ENCODE data around the gene LACTB. TPM values are rescaled to one million over a fixed set of nuclear protein-coding genes. Genes with fewer than 3 reads are reported as not detected.
"Not testable (repeated sequence)": the region's sequence is repeated elsewhere in the genome, so short reads cannot be mapped to it uniquely, and the experiment has no call there.

The LACTB gene
- total and polyA plus RNA-seq, 2 donors (not counting 1 experiment from before 2014, with no cell fraction given) = 29.2 to 42.8 TPM

DNA sequence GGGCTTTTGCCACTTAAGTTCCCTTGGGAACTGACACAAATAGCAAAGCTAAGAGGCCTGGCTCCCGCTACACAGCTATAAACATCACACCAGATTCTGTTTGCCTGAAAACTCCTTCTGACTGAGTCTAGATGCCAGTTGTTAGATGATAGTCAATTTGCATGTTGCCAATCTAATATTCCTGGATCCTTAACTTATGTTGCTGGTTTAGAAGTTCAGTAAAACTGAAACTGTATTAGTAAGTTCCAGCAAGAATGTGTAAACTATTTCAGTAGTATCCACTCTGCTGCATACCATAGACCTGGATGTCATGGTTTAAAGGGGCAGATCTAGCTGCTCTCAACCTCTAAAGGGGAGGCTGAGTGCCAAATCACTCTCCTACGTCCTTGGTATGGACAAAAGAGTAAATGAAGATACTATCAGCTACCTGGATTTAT is 27.1 kb upstream of the LACTB start:
- DNase-seq (ENCODE audit: low read depth in 2 of 2) = peak; percentile 59 to 87
- peak overlapping the region; percentile 59 for H3K27ac ChIP-seq (ENCODE audit: insufficient read depth, low read length)
- H3K79me2 ChIP-seq (ENCODE audit: control insufficient read depth, insufficient read depth, low read length) = no peaks in the 10 kb centered on the region
- no peaks in the 10 kb centered on the region for H3K9me3 ChIP-seq (ENCODE audit: control insufficient read depth, insufficient read depth, low read depth, low read length)
- no peak overlapping the region for H3K9ac ChIP-seq (ENCODE audit: insufficient read depth, low read length)
- no peak overlapping the region for H2AFZ ChIP-seq (ENCODE audit: low read length)
- H3K4me3 ChIP-seq (replicated peaks in 1 of 4; ENCODE audit: control extremely low read depth in 1 of 4, insufficient read depth in 1 of 4, low read depth in 3 of 4, low read length in 4 of 4) = no peak overlapping the region
- TF ChIP-seq, protein P1, sequence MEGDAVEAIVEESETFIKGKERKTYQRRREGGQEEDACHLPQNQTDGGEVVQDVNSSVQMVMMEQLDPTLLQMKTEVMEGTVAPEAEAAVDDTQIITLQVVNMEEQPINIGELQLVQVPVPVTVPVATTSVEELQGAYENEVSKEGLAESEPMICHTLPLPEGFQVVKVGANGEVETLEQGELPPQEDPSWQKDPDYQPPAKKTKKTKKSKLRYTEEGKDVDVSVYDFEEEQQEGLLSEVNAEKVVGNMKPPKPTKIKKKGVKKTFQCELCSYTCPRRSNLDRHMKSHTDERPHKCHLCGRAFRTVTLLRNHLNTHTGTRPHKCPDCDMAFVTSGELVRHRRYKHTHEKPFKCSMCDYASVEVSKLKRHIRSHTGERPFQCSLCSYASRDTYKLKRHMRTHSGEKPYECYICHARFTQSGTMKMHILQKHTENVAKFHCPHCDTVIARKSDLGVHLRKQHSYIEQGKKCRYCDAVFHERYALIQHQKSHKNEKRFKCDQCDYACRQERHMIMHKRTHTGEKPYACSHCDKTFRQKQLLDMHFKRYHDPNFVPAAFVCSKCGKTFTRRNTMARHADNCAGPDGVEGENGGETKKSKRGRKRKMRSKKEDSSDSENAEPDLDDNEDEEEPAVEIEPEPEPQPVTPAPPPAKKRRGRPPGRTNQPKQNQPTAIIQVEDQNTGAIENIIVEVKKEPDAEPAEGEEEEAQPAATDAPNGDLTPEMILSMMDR (conservative IDR thresholded peaks at IDR 0.05 in 1 of 2, IDR thresholded peaks at IDR 0.05 in 1 of 2; ENCODE audit: low read depth in 1 of 2, low read length in 2 of 2) = no peak
- no peak for TF ChIP-seq EZH2 (IDR thresholded peaks at IDR 0.05; ENCODE audit: low read length, missing control alignments)
- peaks cover 13% of the 10 kb centered on the region for H3K4me1 ChIP-seq (ENCODE audit: control insufficient read depth, extremely low read depth, insufficient read depth, low read length)
- peak overlapping the region; percentile 79 for H3K4me2 ChIP-seq (ENCODE audit: extremely low read depth, insufficient read depth, low read length)
- H3K36me3 ChIP-seq (ENCODE audit: control insufficient read depth, insufficient read depth, low read length) = no peaks in the 10 kb centered on the region
- no peaks in the 10 kb centered on the region for H3K27me3 ChIP-seq (ENCODE audit: control insufficient read depth, insufficient read depth, low read length)
- no peaks in the 10 kb centered on the region for H4K20me1 ChIP-seq (ENCODE audit: control insufficient read depth, extremely low read depth, insufficient read depth, low read length)

DNA sequence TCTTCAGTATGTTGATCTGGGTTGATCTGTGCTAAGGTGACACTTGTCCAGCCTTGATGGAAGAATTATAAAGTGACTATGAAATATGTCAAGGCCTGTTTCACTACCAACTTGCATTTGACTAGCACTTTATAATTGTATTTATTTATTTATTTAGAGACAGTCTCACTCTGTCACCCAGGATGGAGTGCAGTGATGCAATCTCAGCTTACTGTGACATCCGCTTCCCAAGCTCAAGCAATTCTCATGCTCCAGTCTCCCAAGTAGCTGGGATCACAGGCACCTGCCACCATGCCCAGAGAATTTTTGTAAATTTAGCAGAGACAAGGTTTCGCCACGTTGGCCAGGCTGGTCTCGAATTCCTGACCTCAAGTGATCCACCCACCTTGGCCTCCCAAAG is 25.5 kb upstream of the LACTB start:
- TF ChIP-seq, protein P1 (conservative IDR thresholded peaks at IDR 0.05 in 1 of 2, IDR thresholded peaks at IDR 0.05 in 1 of 2; ENCODE audit: low read depth in 1 of 2, low read length in 2 of 2) = no peak
- TF ChIP-seq EZH2 (IDR thresholded peaks at IDR 0.05; ENCODE audit: low read length, missing control alignments) = no peak
- no peaks in the 10 kb centered on the region for H3K36me3 ChIP-seq (ENCODE audit: control insufficient read depth, insufficient read depth, low read length)
- H3K79me2 ChIP-seq (ENCODE audit: control insufficient read depth, insufficient read depth, low read length) = no peaks in the 10 kb centered on the region
- H3K4me3 ChIP-seq (replicated peaks in 1 of 4; ENCODE audit: control extremely low read depth in 1 of 4, insufficient read depth in 1 of 4, low read depth in 3 of 4, low read length in 4 of 4) = no peak overlapping the region
- no peak overlapping the region for H3K4me2 ChIP-seq (ENCODE audit: extremely low read depth, insufficient read depth, low read length)
- DNase-seq (ENCODE audit: low read depth in 2 of 2) = no peak
- no peak overlapping the region for H2AFZ ChIP-seq (ENCODE audit: low read length)
- no peaks in the 10 kb centered on the region for H3K27me3 ChIP-seq (ENCODE audit: control insufficient read depth, insufficient read depth, low read length)
- H4K20me1 ChIP-seq (ENCODE audit: control insufficient read depth, extremely low read depth, insufficient read depth, low read length) = no peaks in the 10 kb centered on the region
- no peak overlapping the region for H3K9ac ChIP-seq (ENCODE audit: insufficient read depth, low read length)
- H3K9me3 ChIP-seq (ENCODE audit: control insufficient read depth, insufficient read depth, low read depth, low read length) = no peaks in the 10 kb centered on the region
- H3K27ac ChIP-seq (ENCODE audit: insufficient read depth, low read length) = no peak overlapping the region
- H3K4me1 ChIP-seq (ENCODE audit: control insufficient read depth, extremely low read depth, insufficient read depth, low read length) = peaks cover 9% of the 10 kb centered on the region

DNA sequence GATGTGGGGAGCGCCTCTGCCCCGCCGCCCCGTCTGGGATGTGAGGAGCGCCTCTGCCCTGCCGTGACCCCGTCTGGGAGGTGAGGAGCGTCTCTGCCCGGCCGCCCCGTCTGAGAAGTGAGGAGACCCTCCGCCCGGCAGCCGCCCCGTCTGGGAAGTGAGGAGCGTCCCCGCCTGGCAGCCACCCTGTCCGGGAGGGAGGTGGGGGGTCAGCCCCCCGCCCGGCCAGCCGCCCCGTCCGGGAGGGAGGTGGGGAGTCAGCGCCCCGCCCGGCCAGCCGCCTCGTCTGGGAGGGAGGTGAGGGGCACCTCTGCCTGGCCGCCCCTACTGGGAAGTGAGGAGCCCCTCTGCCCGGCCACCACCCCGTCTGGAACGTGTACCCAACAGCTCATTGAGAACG is 22.8 kb upstream of the LACTB start:
- not testable (repeated sequence) for H3K4me2 ChIP-seq (ENCODE audit: extremely low read depth, insufficient read depth, low read length)

DNA sequence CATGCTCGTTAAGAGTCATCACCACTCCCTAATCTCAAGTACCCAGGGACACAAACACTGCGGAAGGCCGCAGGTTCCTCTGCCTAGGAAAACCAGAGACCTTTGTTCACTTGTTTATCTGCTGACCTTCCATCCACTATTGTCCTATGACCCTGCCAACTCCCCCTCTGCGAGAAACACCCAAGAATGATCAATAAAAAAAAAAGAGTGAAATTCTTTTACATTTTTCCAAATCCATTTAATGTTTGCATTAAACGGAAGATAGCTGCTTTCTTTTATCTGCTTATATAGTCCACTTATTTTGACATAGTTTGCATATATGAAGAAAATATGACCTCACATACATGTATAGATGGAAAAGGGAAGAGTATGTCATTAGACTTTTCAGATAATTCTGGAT is 22.1 kb upstream of the LACTB start:
- H3K9me3 ChIP-seq (ENCODE audit: control insufficient read depth, insufficient read depth, low read depth, low read length); H3K79me2 ChIP-seq (ENCODE audit: control insufficient read depth, insufficient read depth, low read length); DNase-seq (ENCODE audit: low read depth in 2 of 2); H3K4me1 ChIP-seq (ENCODE audit: control insufficient read depth, extremely low read depth, insufficient read depth, low read length); H3K9ac ChIP-seq (ENCODE audit: insufficient read depth, low read length); H3K36me3 ChIP-seq (ENCODE audit: control insufficient read depth, insufficient read depth, low read length); H3K4me2 ChIP-seq (ENCODE audit: extremely low read depth, insufficient read depth, low read length); H3K27ac ChIP-seq (ENCODE audit: insufficient read depth, low read length); H2AFZ ChIP-seq (ENCODE audit: low read length); H3K27me3 ChIP-seq (ENCODE audit: control insufficient read depth, insufficient read depth, low read length); H3K4me3 ChIP-seq (replicated peaks in 1 of 4; ENCODE audit: control extremely low read depth in 1 of 4, insufficient read depth in 1 of 4, low read depth in 3 of 4, low read length in 4 of 4); H4K20me1 ChIP-seq (ENCODE audit: control insufficient read depth, extremely low read depth, insufficient read depth, low read length): not testable (repeated sequence)

More for the DNA sequence above, 22.8 kb upstream of the LACTB start:
- H3K9me3 ChIP-seq (ENCODE audit: control insufficient read depth, insufficient read depth, low read depth, low read length); H3K4me1 ChIP-seq (ENCODE audit: control insufficient read depth, extremely low read depth, insufficient read depth, low read length); H3K36me3 ChIP-seq (ENCODE audit: control insufficient read depth, insufficient read depth, low read length); H3K27ac ChIP-seq (ENCODE audit: insufficient read depth, low read length); H3K79me2 ChIP-seq (ENCODE audit: control insufficient read depth, insufficient read depth, low read length); DNase-seq (ENCODE audit: low read depth in 2 of 2); H3K9ac ChIP-seq (ENCODE audit: insufficient read depth, low read length); H4K20me1 ChIP-seq (ENCODE audit: control insufficient read depth, extremely low read depth, insufficient read depth, low read length); H3K27me3 ChIP-seq (ENCODE audit: control insufficient read depth, insufficient read depth, low read length); H3K4me3 ChIP-seq (replicated peaks in 1 of 4; ENCODE audit: control extremely low read depth in 1 of 4, insufficient read depth in 1 of 4, low read depth in 3 of 4, low read length in 4 of 4); H2AFZ ChIP-seq (ENCODE audit: low read length): not testable (repeated sequence)

Data from fibroblast of lung (primary cell).